HG03095 (cell line): ENCODE data around the gene CCDC34.
"Not testable (repeated sequence)": the region's sequence is repeated elsewhere in the genome, so short reads cannot be mapped to it uniquely, and the experiment has no call there.

ENCODE experiments used
- ATAC-seq: cut with Tn5 transposase; IDR thresholded peaks from one replicate; pipeline ENCODE4 v1.9.1; 2021; ENCODE audit warnings: moderate library complexity; ENCODE audit not compliant: unreplicated experiment

The CCDC34 gene

GRCh38 chr11:27329867-27330632, 33.0 kb downstream of the CCDC34 start:
- ATAC-seq: no peak

GRCh38 chr11:27328614-27329013, 34.4 kb downstream of the CCDC34 start:
- no peak for ATAC-seq

GRCh38 chr11:27327064-27327463, 36.0 kb downstream of the CCDC34 start:
- ATAC-seq: not testable (repeated sequence)

GRCh38 chr11:27322196-27322595, 40.8 kb downstream of the CCDC34 start:
- ATAC-seq: not testable (repeated sequence)

GRCh38 chr11:27321340-27321739, 41.7 kb downstream of the CCDC34 start:
- ATAC-seq: not testable (repeated sequence)

- ATAC-seq: peak; percentile 99
Observed at GRCh38 chr11:27319072-27319471, 43.9 kb downstream of the CCDC34 start.

- ATAC-seq: no peak
Observed at GRCh38 chr11:27317751-27318150, 45.3 kb downstream of the CCDC34 start.

GRCh38 chr11:27315836-27316235, 47.2 kb downstream of the CCDC34 start:
- ATAC-seq: no peak

- no peak for ATAC-seq
Observed at GRCh38 chr11:27313157-27313821, 49.7 kb downstream of the CCDC34 start.

- ATAC-seq: no peak
Observed at GRCh38 chr11:27312110-27312509, 50.9 kb downstream of the CCDC34 start.

- ATAC-seq: no peak
Observed at GRCh38 chr11:27310707-27311106, 52.3 kb downstream of the CCDC34 start.

- no peak for ATAC-seq
Observed at GRCh38 chr11:27310182-27310581, 52.8 kb downstream of the CCDC34 start.

- ATAC-seq: no peak
Observed at GRCh38 chr11:27309046-27309445, 54.0 kb downstream of the CCDC34 start.

- no peak for ATAC-seq
Observed at GRCh38 chr11:27307232-27307631, 55.8 kb downstream of the CCDC34 start.

GRCh38 chr11:27305751-27306150, 57.3 kb downstream of the CCDC34 start:
- ATAC-seq: no peak

- ATAC-seq: no peak
Observed at GRCh38 chr11:27304514-27304913, 58.5 kb downstream of the CCDC34 start.

- ATAC-seq: no peak
Observed at GRCh38 chr11:27303903-27304302, 59.1 kb downstream of the CCDC34 start.

GRCh38 chr11:27300974-27301373, 62.0 kb downstream of the CCDC34 start:
- ATAC-seq: no peak

- ATAC-seq: no peak
Observed at GRCh38 chr11:27297616-27298015, 65.4 kb downstream of the CCDC34 start.

GRCh38 chr11:27296497-27296896, 66.5 kb downstream of the CCDC34 start:
- ATAC-seq: peak; percentile 93

- ATAC-seq: no peak
Observed at GRCh38 chr11:27295928-27296327, 67.1 kb downstream of the CCDC34 start.

GRCh38 chr11:27294654-27295053, 68.4 kb downstream of the CCDC34 start:
- ATAC-seq: no peak
